GM23338 (cell line): ENCODE results near the gene THOP1. TPM values are rescaled to one million over a fixed set of nuclear protein-coding genes. Genes with fewer than 3 reads are reported as not detected.
A peak's percentile ranks its signal among the peaks of the same experiment; 100 is the strongest.

Source experiments
- ATAC-seq: fragments of 200-7000 bp; cut with Tn5 transposase; 3 replicates; pipeline ENCODE4 v1.9.1; 2020
- DNase-seq: peaks from one replicate; pipeline ENCODE4 v3.0.0-alpha.2; 2015; ENCODE audit warnings: low spot score
- H2AFZ ChIP-seq: fragments of 200-600 bp; sonication (generic); 2 replicates; pipeline ENCODE4 v1.8.0; 2016; ENCODE audit warnings: antibody characterized with exemption, mild to moderate bottlenecking, moderate library complexity
- H3F3A ChIP-seq: fragments of 200-600 bp; sonication (generic); replicated peaks from 2 replicates; pipeline ENCODE4 v1.8.0; 2017; ENCODE audit warnings: antibody characterized with exemption, mixed run types, low read depth
- H3K27ac ChIP-seq: fragments of 200-600 bp; sonication (generic); 2 replicates; pipeline ENCODE4 v1.6.1; 2016; ENCODE audit warnings: low read depth
- H3K27me3 ChIP-seq: fragments of 200-600 bp; sonication (generic); 2 replicates; pipeline ENCODE4 v1.8.0; 2016; ENCODE audit warnings: mild to moderate bottlenecking, mixed run types, moderate library complexity; ENCODE audit not compliant: insufficient read depth
- H3K36me3 ChIP-seq: fragments of 200-600 bp; sonication (generic); 2 replicates; pipeline ENCODE4 v1.8.0; 2016; ENCODE audit warnings: mild to moderate bottlenecking; ENCODE audit not compliant: insufficient read depth
- H3K4me1 ChIP-seq: fragments of 200-600 bp; sonication (generic); 2 replicates; pipeline ENCODE4 v1.8.0; 2016; ENCODE audit warnings: mild to moderate bottlenecking, moderate library complexity; ENCODE audit not compliant: insufficient read depth
- H3K4me2 ChIP-seq: fragments of 200-600 bp; sonication (generic); 2 replicates; pipeline ENCODE4 v1.7.1; 2017; ENCODE audit warnings: mixed run types
- H3K4me3 ChIP-seq: fragments of 200-600 bp; sonication (generic); 2 replicates; pipeline ENCODE4 v1.6.1; 2016; ENCODE audit warnings: mixed run types
- H3K79me2 ChIP-seq: fragments of 200-600 bp; sonication (generic); replicated peaks from 2 replicates; pipeline ENCODE4 v1.8.0; 2017; ENCODE audit warnings: mild to moderate bottlenecking; ENCODE audit not compliant: insufficient read depth
- H3K9me2 ChIP-seq: fragments of 200-600 bp; sonication (generic); 2 replicates; pipeline ENCODE4 v1.8.0; 2017; ENCODE audit not compliant: insufficient read depth
- H4K20me1 ChIP-seq: fragments of 200-600 bp; sonication (generic); replicated peaks from 2 replicates; pipeline ENCODE4 v1.8.0; 2017; ENCODE audit warnings: mild to moderate bottlenecking; ENCODE audit not compliant: insufficient read depth
- H3K27ac Mint-ChIP-seq: 2 replicates; pipeline ENCODE4 v1.8.0; 2020; ENCODE audit warnings: inconsistent platforms, mild to moderate bottlenecking, moderate library complexity, mixed read lengths
- H3K27me3 Mint-ChIP-seq: 3 replicates; pipeline ENCODE4 v1.8.0; 2022; ENCODE audit warnings: low read depth, mild to moderate bottlenecking, moderate library complexity, mixed read lengths, inconsistent platforms; ENCODE audit not compliant: insufficient read depth, poor library complexity
- H3K36me3 Mint-ChIP-seq: 3 replicates; pipeline ENCODE4 v1.8.0; 2021; ENCODE audit warnings: low read depth, mild to moderate bottlenecking, inconsistent platforms, moderate library complexity, mixed read lengths
- H3K4me1 Mint-ChIP-seq: 3 replicates; pipeline ENCODE4 v1.8.0; 2020; ENCODE audit warnings: mild to moderate bottlenecking, inconsistent platforms, mixed read lengths
- H3K4me3 Mint-ChIP-seq: 3 replicates; pipeline ENCODE4 v1.8.0; 2021; ENCODE audit warnings: moderate library complexity, mild to moderate bottlenecking, inconsistent platforms, mixed read lengths
- H3K9me3 Mint-ChIP-seq: 3 replicates; pipeline ENCODE4 v1.8.0; 2020; ENCODE audit warnings: moderate library complexity, mild to moderate bottlenecking, inconsistent platforms, mixed read lengths
- CREB1 ChIP-seq: fragments of 250-450 bp; sonication (Bioruptor Pico); IDR thresholded peaks from 2 replicates; pipeline ENCODE4 v1.5.0; 2020; ENCODE audit warnings: low read depth, mild to moderate bottlenecking, moderate library complexity
- CTCF ChIP-seq, 2 experiments: fragments of 200-600 bp in 1 of 2; sonication (generic) in 1 of 2; conservative IDR thresholded peaks; 2 replicates each; pipeline versions ENCODE4 v1.5.1 to v1.6.1; 2016 to 2017; ENCODE audit warnings: antibody characterized with exemption in 2 of 2, low read depth in 2 of 2, mild to moderate bottlenecking in 2 of 2, moderate library complexity in 1 of 2
- ETS1 ChIP-seq: IDR thresholded peaks from 2 replicates; pipeline ENCODE4 v1.6.1; 2016; ENCODE audit warnings: antibody characterized with exemption
- EZH2 ChIP-seq: fragments of 200-600 bp; sonication (generic); IDR thresholded peaks from one replicate; pipeline ENCODE4 v1.8.0; 2017; ENCODE audit warnings: antibody characterized with exemption, mild to moderate bottlenecking, low read depth; ENCODE audit not compliant: unreplicated experiment
- EZH2phosphoT487 ChIP-seq: fragments of 200-600 bp; sonication (generic); IDR thresholded peaks from one replicate; pipeline ENCODE4 v1.8.1; 2018; ENCODE audit warnings: antibody characterized with exemption; ENCODE audit not compliant: unreplicated experiment
- JUNB ChIP-seq: IDR thresholded peaks from one replicate; pipeline ENCODE4 v1.6.1; 2016; ENCODE audit warnings: antibody characterized with exemption; ENCODE audit not compliant: unreplicated experiment
- NANOG ChIP-seq: IDR thresholded peaks from 2 replicates; pipeline ENCODE4 v1.6.1; 2016; ENCODE audit warnings: antibody characterized with exemption, borderline replicate concordance
- POLR2AphosphoS5 ChIP-seq: IDR thresholded peaks from 2 replicates; pipeline ENCODE4 v1.6.1; 2016; ENCODE audit warnings: antibody characterized with exemption, low read depth
- REST ChIP-seq: IDR thresholded peaks from one replicate; pipeline ENCODE4 v1.6.1; 2018; ENCODE audit warnings: antibody characterized with exemption; ENCODE audit not compliant: unreplicated experiment
- STAT1 ChIP-seq: IDR thresholded peaks from one replicate; pipeline ENCODE4 v1.6.1; 2016; ENCODE audit warnings: antibody characterized with exemption; ENCODE audit not compliant: unreplicated experiment
- ZNF114 ChIP-seq: fragments of 250-450 bp; sonication (Bioruptor Pico); IDR thresholded peaks from 2 replicates; pipeline ENCODE4 v1.5.0; 2020; ENCODE audit warnings: mild to moderate bottlenecking, moderate library complexity
- ZNF331 ChIP-seq: fragments of 250-450 bp; sonication (Bioruptor Pico); IDR thresholded peaks from 2 replicates; pipeline ENCODE4 v1.5.0; 2020; ENCODE audit warnings: low read depth, mild to moderate bottlenecking, moderate library complexity
- ZNF462 ChIP-seq: fragments of 250-450 bp; sonication (Bioruptor Pico); IDR thresholded peaks from 2 replicates; pipeline ENCODE4 v1.5.0; 2020; ENCODE audit warnings: mild to moderate bottlenecking, moderate library complexity
- polyA plus RNA-seq: library from polyadenylated mRNA; unstranded; fragments of >200 nt; fragmentation: Nextera tagmentation; extraction: Ambion mirVana; gene quantifications from 2 replicates; pipeline ENCODE4 v1.2.1, GENCODE V29; 2016
- total RNA-seq: library from RNA; depleted of rRNA; stranded (reverse); fragments of >200 nt; shearing (Covaris generic); gene quantifications from 2 replicates; pipeline ENCODE4 v1.2.3, GENCODE V29; 2014

The THOP1 gene
- total and polyA plus RNA-seq, 2 experiments from 2014 or later = 110 to 229 TPM

GRCh38 chr19:2782936-2783780, 2.1 kb upstream of the THOP1 start, which contains the start of gene SGTA:
TSS of gene SGTA (minus strand) at chr19:2783273. CDS start at chr19:2769068, 14,205 bp downstream.
- no peak within 1 kb of the TSS for H2AFZ ChIP-seq
- peaks cover 75% of the 10 kb centered on the region for H3K79me2 ChIP-seq
- H3K36me3 Mint-ChIP-seq = peaks cover 30% of the 10 kb centered on the region
- peaks cover 4% of the 10 kb centered on the region; the same call in 1 of the 3 replicates for H3K9me3 Mint-ChIP-seq
- H3K36me3 ChIP-seq = no peaks in the 10 kb centered on the region
- H3K27ac Mint-ChIP-seq = peak within 1 kb of the TSS; percentile 98
- H3K4me2 ChIP-seq = peak within 1 kb of the TSS; percentile 99
- no peak for TF ChIP-seq STAT1
- TF ChIP-seq JUNB = no peak
- peak; percentile 97 for TF ChIP-seq CREB1 (CRISPR knock-in tag)
- TF ChIP-seq ZNF114 (CRISPR knock-in tag) = no peak
- TF ChIP-seq ETS1 = peak; percentile 83
- TF ChIP-seq CTCF (conservative IDR thresholded peaks at IDR 0.05; ENCODE audit: low read depth in 2 of 2) = peak in 1 of 2 experiments; percentile 37; a peak in 2 of 4 replicates
- no peak for TF ChIP-seq ZNF331 (CRISPR knock-in tag)
- no peak for TF ChIP-seq NANOG
- TF ChIP-seq ZNF462 (CRISPR knock-in tag) = no peak
- no peak for TF ChIP-seq REST
- peak; percentile 89 for TF ChIP-seq POLR2AphosphoS5
- TF ChIP-seq EZH2 = no peak
- no peak for TF ChIP-seq EZH2phosphoT487
- H3F3A ChIP-seq = 0 out of 2 replicates have a peak, but pooled peaks cover 5% of the 10 kb centered on the region
- H3K4me3 ChIP-seq = peak within 1 kb of the TSS; percentile 98
- H3K9me2 ChIP-seq = no peaks in the 10 kb centered on the region
- H3K27ac ChIP-seq = peak within 1 kb of the TSS; percentile 39; the same call in 1 of the 2 replicates
- H3K4me1 ChIP-seq = peaks cover 14% of the 10 kb centered on the region
- peaks cover 33% of the 10 kb centered on the region for H3K4me1 Mint-ChIP-seq
- peaks cover 13% of the 10 kb centered on the region for H3K27me3 Mint-ChIP-seq
- H3K4me3 Mint-ChIP-seq = peak within 1 kb of the TSS; percentile 93
- H4K20me1 ChIP-seq = peaks cover 50% of the 10 kb centered on the region
- H3K27me3 ChIP-seq = no peaks in the 10 kb centered on the region
- peak; percentile 81 for ATAC-seq
- DNase-seq = peak; percentile 100
